Keratinocyte (primary cell): Measurements from ENCODE around the gene POLR3K. TPM values are rescaled to one million over a fixed set of nuclear protein-coding genes. Genes with fewer than 3 reads are reported as not detected.

ENCODE experiments used
- DNase-seq: peaks from one replicate; pipeline ENCODE4 v3.0.0-alpha.2; 2011; ENCODE audit warnings: low read depth, missing footprints, low spot score
- FAIRE-seq: peaks from 2 replicates; lab custom pipeline; 2011; peaks lifted over from hg19 to GRCh38; lab: Jason Lieb, UNC
- H2AFZ ChIP-seq: 2 replicates; pipeline ENCODE4 v1.6.0; 2012; ENCODE audit warnings: low read length, control low read depth, inconsistent platforms; ENCODE audit not compliant: control insufficient read depth
- H3K27ac ChIP-seq: 2 replicates; pipeline ENCODE4 v1.5.1; 2011; ENCODE audit warnings: low read length; ENCODE audit not compliant: control insufficient read depth, insufficient read depth
- H3K27me3 ChIP-seq: 3 replicates; pipeline ENCODE4 v1.6.0; 2011; ENCODE audit warnings: low read length; ENCODE audit not compliant: control insufficient read depth, insufficient read depth; ENCODE audit errors: extremely low read depth
- H3K36me3 ChIP-seq, 2 experiments: 2 replicates in 1 of 2; 3 replicates in 1 of 2; pipeline ENCODE4 v1.5.1; 2011; ENCODE audit warnings: low read length in 2 of 2, mild to moderate bottlenecking in 1 of 2; ENCODE audit not compliant: control insufficient read depth in 2 of 2, insufficient read depth in 2 of 2; ENCODE audit errors: extremely low read depth in 1 of 2
- H3K4me1 ChIP-seq: 3 replicates; pipeline ENCODE4 v1.5.1; 2011; ENCODE audit warnings: low read length; ENCODE audit not compliant: control insufficient read depth, insufficient read depth; ENCODE audit errors: extremely low read depth
- H3K4me2 ChIP-seq: 3 replicates; pipeline ENCODE4 v1.6.0; 2011; ENCODE audit warnings: low read depth, low read length; ENCODE audit not compliant: control insufficient read depth, insufficient read depth; ENCODE audit errors: extremely low read depth
- H3K4me3 ChIP-seq, 3 experiments: fragments of 200-600 bp in 1 of 3; sonication (generic) in 1 of 3; 2 replicates in 2 of 3; 3 replicates in 1 of 3; pipeline ENCODE4 v1.5.1; 2011 to 2016; ENCODE audit warnings: low read length in 3 of 3, mild to moderate bottlenecking in 3 of 3, control low read depth in 2 of 3, inconsistent platforms in 1 of 3, low read depth in 1 of 3, mixed read lengths in 1 of 3, mixed run types in 1 of 3, moderate library complexity in 1 of 3; ENCODE audit not compliant: control insufficient read depth in 2 of 3, insufficient read depth in 2 of 3; ENCODE audit errors: extremely low read depth in 1 of 3
- H3K79me2 ChIP-seq: 2 replicates; pipeline ENCODE4 v1.6.0; 2012; ENCODE audit warnings: low read length; ENCODE audit not compliant: control insufficient read depth, insufficient read depth
- H3K9ac ChIP-seq: 3 replicates; pipeline ENCODE4 v1.6.0; 2011; ENCODE audit warnings: low read length; ENCODE audit not compliant: control insufficient read depth, insufficient read depth; ENCODE audit errors: extremely low read depth
- H3K9me1 ChIP-seq: 3 replicates; pipeline ENCODE4 v1.6.0; 2011; ENCODE audit warnings: low read length; ENCODE audit not compliant: control insufficient read depth, insufficient read depth; ENCODE audit errors: extremely low read depth
- H3K9me3 ChIP-seq: 2 replicates; pipeline ENCODE4 v1.5.1; 2012; ENCODE audit warnings: low read depth, low read length; ENCODE audit not compliant: control insufficient read depth
- H4K20me1 ChIP-seq: 3 replicates; pipeline ENCODE4 v1.6.0; 2011; ENCODE audit warnings: low read length; ENCODE audit not compliant: control insufficient read depth, insufficient read depth; ENCODE audit errors: extremely low read depth
- CTCF ChIP-seq, 3 experiments: IDR thresholded peaks in 1 of 3; conservative IDR thresholded peaks in 1 of 3; optimal IDR thresholded peaks in 1 of 3; 2 replicates in 2 of 3; 3 replicates in 1 of 3; pipeline versions ENCODE3 to v1.5.1; 2011; ENCODE audit warnings: low read length in 3 of 3, mild to moderate bottlenecking in 3 of 3, moderate library complexity in 2 of 3, control low read depth in 1 of 3, inconsistent platforms in 1 of 3; ENCODE audit not compliant: insufficient read depth in 2 of 3; ENCODE audit errors: extremely low read depth in 1 of 3
- EZH2 ChIP-seq: IDR thresholded peaks from one replicate; pipeline ENCODE4 v1.6.1; 2012; ENCODE audit warnings: inconsistent platforms, mild to moderate bottlenecking, low read length, moderate library complexity
- dilution Hi-C: fragments of 300-500 bp; cut with MboI; formaldehyde crosslinking; loops from one replicate; pipeline ENCODE4 v1.7.0; 2020; ENCODE audit warnings: low sequenced_read_pairs; ENCODE audit not compliant: extremely low pct_ligation_motif_present
- polyA plus RNA-seq, 5 experiments: library from polyadenylated mRNA; depleted of rRNA in 3 of 5; stranded (reverse) in 3 of 5; stranded (forward) in 1 of 5; unstranded in 1 of 5; fragments of >200 nt; gene quantifications; 1 replicate in 1 of 5; 2 replicates in 3 of 5; 3 replicates in 1 of 5; pipeline versions ENCODE4 v1.2.1 to v1.2.3, GENCODE V29; 2011 to 2012; ENCODE audit warnings: missing spikeins in 2 of 5, low read depth in 1 of 5, low replicate concordance in 1 of 5

Gene POLR3K
- polyA plus RNA-seq, 1 donor (not counting 4 experiments of a cell fraction or from before 2014, with no cell fraction given), result 23.2 TPM

GRCh38 chr16:65745-66144 is 12.3 kb upstream of the POLR3K start:
- TF ChIP-seq CTCF (optimal IDR thresholded peaks at IDR 0.05 in 1 of 3, IDR thresholded peaks at IDR 0.05 in 1 of 3, conservative IDR thresholded peaks at IDR 0.05 in 1 of 3; ENCODE audit: extremely low read depth in 1 of 3, insufficient read depth in 2 of 3, low read length in 3 of 3) (peak; percentile 89 to 99 (median 95)), EZH2 (no peak)
- Histone ChIP-seq H3K4me2 (no peak overlapping the region), H3K27me3 (no peaks in the 10 kb centered on the region), H3K36me3 (peaks cover 10 to 24% of the 10 kb centered on the region in 2 experiments), H3K79me2 (peaks cover 21% of the 10 kb centered on the region), H3K9ac (no peak overlapping the region), H3K4me1 (peaks cover 3% of the 10 kb centered on the region), H3K27ac (no peak overlapping the region), H4K20me1 (peaks cover 4% of the 10 kb centered on the region), H3K9me3 (no peaks in the 10 kb centered on the region), H3K4me3 (no peak overlapping the region), H2AFZ (no peak overlapping the region), H3K9me1 (no peaks in the 10 kb centered on the region)
- FAIRE-seq (peak; percentile 71), DNase-seq (no peak)
- dilution Hi-C loops, result no loop called here

GRCh38 chr16:64914-65255 is 11.5 kb upstream of the POLR3K start:
- Histone ChIP-seq H3K4me1 (peaks cover 3% of the 10 kb centered on the region), H3K27me3 (no peaks in the 10 kb centered on the region), H4K20me1 (peaks cover 4% of the 10 kb centered on the region), H3K79me2 (peaks cover 13% of the 10 kb centered on the region), H3K9ac (no peak overlapping the region), H3K9me3 (no peaks in the 10 kb centered on the region), H3K9me1 (no peaks in the 10 kb centered on the region), H3K4me3 (no peak overlapping the region), H3K36me3 (peaks cover 14 to 30% of the 10 kb centered on the region in 2 experiments), H3K27ac (no peak overlapping the region), H3K4me2 (no peak overlapping the region), H2AFZ (no peak overlapping the region)
- TF ChIP-seq CTCF (optimal IDR thresholded peaks at IDR 0.05 in 1 of 3, IDR thresholded peaks at IDR 0.05 in 1 of 3, conservative IDR thresholded peaks at IDR 0.05 in 1 of 3; ENCODE audit: extremely low read depth in 1 of 3, insufficient read depth in 2 of 3, low read length in 3 of 3) (no peak), EZH2 (no peak)
- FAIRE-seq (no peak), DNase-seq (no peak)
- dilution Hi-C loops, result no loop called here
